Neuron (in vitro differentiated cells): ENCODE data around the gene PGLYRP2.
"Not testable (repeated sequence)": the region's sequence is repeated elsewhere in the genome, so short reads cannot be mapped to it uniquely, and the experiment has no call there.

ENCODE experiments used
- H2AFZ ChIP-seq: one replicate; pipeline ENCODE4 v1.6.1; 2013; ENCODE audit warnings: low read depth, mild to moderate bottlenecking, inconsistent platforms, low read length, moderate library complexity
- H3K27me3 ChIP-seq: one replicate; pipeline ENCODE4 v1.6.1; 2013; ENCODE audit warnings: low read length; ENCODE audit not compliant: insufficient read depth
- H3K36me3 ChIP-seq: one replicate; pipeline ENCODE4 v1.6.1; 2013; ENCODE audit warnings: low read length; ENCODE audit not compliant: insufficient read depth
- H3K4me1 ChIP-seq: one replicate; pipeline ENCODE4 v1.6.1; 2013; ENCODE audit warnings: low read length; ENCODE audit not compliant: insufficient read depth
- H3K4me3 ChIP-seq: 2 replicates; pipeline ENCODE4 v1.5.1; 2013; ENCODE audit warnings: mild to moderate bottlenecking, low read length, moderate library complexity
- H3K9me3 ChIP-seq: one replicate; pipeline ENCODE4 v1.6.1; 2013; ENCODE audit warnings: low read length

The PGLYRP2 gene

DNA sequence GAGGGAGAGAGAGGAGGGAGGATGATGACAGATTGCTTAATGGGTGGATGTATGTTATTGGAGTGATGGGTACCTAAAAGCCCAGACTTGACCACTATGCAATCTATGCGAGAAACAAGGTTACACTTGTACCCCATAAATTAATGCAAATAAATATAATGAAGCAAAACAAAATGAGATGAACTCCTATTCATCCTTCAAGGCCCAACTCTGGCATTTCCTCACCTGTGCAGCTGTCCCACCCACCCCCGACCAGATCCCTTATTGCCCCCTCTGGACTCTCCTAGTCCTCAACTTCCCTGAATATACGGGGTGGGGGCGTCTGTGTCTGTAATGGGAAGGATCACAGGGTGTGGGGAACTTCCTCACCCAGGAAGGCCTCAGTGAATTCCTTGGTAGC is 4.1 kb downstream of the PGLYRP2 start:
- Histone ChIP-seq H3K36me3 (no peaks in the 10 kb centered on the region), H3K9me3 (no peaks in the 10 kb centered on the region), H3K27me3 (peaks cover 3% of the 10 kb centered on the region), H3K4me3 (no peak overlapping the region), H3K4me1 (no peaks in the 10 kb centered on the region), H2AFZ (no peak overlapping the region)

DNA sequence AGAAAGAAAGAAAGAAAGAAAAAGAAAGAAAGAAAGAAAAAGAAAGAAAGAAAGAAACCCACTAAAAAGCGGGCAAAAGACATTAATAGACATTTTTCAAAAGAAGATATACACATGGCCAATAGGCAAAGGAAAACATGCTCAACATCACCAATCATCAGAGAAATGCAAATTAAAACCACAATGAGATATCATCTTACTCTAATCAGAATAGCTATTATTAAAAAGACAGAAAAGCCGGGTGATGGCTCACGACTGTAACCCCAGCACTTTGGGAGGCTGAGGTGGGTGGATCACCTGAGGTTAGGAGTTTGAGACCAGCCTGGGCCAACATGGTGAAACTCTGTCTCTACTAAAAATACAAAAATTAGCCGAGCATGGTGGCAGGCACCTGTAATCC is 5.5 kb downstream of the PGLYRP2 start:
- not testable (repeated sequence) for H3K9me3 ChIP-seq, H2AFZ ChIP-seq, H3K36me3 ChIP-seq, H3K4me3 ChIP-seq, H3K4me1 ChIP-seq
- H3K27me3 ChIP-seq = peaks cover 13% of the 10 kb centered on the region

DNA sequence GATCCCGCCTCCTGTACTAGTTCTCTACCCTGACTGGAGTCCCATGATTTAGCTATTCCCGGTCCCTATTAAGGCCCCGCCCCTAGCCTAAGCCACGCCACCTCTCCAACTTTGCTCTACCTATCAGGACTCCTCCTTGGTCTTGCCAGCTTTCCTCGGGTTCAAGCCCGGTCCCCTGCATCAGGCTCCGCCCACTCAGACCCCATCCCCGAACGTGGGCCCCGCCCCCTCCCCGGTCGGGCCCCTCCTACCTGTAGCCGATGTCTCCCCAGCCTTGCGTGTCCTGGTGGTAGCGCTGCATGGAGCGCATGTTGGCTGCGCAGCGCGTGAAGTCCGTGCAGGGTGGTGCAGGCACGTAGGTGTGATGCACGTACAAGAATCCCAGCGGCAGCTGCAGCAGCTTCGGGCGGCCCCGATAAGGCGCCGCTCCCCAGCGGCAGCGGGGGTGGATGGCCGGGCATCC is 7.6 kb downstream of the PGLYRP2 start:
- no peaks in the 10 kb centered on the region for H3K9me3 ChIP-seq
- H3K4me1 ChIP-seq = no peaks in the 10 kb centered on the region
- H2AFZ ChIP-seq = no peak overlapping the region
- no peak overlapping the region for H3K4me3 ChIP-seq
- H3K36me3 ChIP-seq = no peaks in the 10 kb centered on the region
- H3K27me3 ChIP-seq = peaks cover 26% of the 10 kb centered on the region

DNA sequence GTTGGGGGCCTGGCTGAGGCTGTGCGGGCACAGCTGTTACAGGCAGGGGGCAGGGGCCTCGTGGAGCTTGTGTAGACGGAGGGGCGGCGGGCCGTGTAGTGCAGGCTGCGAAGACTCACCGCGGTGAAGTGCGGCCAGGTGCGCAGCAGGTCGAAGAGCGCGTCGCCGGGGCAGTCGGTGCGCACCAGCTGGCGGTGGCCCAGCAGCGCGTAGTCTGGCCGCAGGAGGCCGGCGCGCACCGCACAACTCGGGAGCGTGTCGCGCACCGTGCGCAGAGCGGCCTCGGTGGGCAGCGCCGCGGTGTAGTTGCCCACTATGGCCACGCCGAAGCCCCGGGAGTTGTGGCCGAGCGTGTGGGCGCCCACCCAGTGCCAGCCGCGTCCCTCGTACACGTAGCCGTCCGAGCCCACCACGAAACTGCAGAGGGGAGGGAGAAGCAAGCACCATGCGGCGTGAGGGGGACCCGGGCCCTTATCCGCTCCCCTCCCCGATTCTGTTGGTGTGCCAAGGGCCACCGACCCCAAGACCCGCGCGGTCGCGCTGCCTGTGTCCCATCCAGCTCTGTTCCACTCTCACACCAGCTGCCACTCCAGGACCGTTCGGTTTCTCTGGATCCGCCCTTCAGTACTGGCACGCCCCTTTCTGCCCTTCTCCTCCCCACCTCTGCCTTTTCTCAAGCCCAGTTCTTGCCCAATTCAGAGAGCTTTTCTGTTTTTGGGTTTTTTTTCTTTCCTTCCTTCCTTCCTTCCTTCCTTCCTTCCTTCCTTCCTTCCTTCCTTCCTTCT is 9.6 kb downstream of the PGLYRP2 start:
- Histone ChIP-seq H3K4me1 (no peaks in the 10 kb centered on the region), H3K36me3 (no peaks in the 10 kb centered on the region), H3K27me3 (peaks cover 30% of the 10 kb centered on the region), H3K9me3 (no peaks in the 10 kb centered on the region), H2AFZ (no peak overlapping the region), H3K4me3 (no peak overlapping the region)

DNA sequence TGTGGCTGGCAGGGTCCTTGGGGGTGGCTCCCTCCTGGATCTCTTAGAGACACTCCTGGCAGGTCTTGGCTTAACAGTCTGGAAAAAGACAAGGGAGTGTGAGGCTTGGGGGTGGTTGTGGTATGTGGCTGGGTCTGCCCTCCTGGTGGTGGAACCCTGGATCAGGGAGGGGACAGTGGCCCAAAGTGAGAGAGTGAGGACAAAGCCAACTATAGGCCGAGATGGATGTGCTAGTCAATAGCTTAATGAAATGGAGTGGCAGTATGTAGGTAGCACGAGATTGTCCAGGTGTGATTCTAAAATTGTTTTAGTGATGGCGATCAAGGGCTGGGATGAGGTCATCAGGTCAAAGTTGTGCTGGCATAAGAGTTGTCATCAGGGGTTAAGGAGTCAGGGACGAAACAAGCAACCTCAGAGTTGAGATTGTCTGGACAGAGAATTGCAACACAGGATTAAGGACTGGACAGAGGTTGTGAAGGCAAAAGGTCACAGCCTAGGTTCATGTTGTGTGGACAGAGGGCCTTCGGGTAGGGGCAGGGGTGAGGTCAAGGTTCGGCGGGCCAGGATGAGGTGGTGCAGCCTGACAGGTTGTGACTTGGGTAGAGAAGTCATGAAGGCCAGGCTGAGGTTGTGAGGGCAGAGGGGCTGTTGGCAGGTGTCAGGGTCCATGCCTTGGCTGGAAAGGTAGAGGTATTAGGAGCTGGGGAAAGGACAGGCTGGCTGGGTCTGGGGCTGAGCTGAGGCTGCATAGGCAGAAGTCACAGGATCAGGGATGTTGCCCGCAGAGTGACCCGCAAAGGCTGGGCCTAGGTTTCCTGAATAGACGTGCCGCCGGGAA is 10.4 kb downstream of the PGLYRP2 start:
- peaks cover 36% of the 10 kb centered on the region for H3K27me3 ChIP-seq
- H3K4me1 ChIP-seq = no peaks in the 10 kb centered on the region
- no peaks in the 10 kb centered on the region for H3K9me3 ChIP-seq
- H3K4me3 ChIP-seq = no peak overlapping the region
- H2AFZ ChIP-seq = no peak overlapping the region
- no peaks in the 10 kb centered on the region for H3K36me3 ChIP-seq

DNA sequence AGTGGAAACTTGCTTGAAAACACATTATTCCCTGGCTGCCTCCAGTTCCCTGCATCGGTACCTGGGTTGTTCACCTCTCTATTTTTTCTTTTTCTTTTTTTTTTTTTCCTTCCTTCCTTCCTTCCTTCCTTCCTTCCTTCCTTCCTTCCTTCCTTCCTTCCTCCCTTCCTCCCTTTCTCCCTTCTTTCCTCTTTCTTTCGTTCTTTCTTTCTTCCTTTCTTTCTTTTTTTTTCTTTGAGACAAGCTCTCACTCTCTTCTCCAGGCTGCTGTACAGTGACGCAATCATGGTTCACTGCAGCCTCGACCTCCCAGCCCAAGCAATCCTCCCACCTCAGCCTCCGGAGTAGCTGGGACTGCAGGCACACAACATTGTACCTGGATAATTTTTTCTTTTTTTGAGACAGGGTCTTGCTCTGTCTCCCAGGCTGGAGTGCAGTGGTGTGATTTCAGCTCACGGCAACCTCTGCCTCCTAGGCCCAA is 11.5 kb downstream of the PGLYRP2 start:
- Histone ChIP-seq H2AFZ (no peak overlapping the region), H3K27me3 (peaks cover 39% of the 10 kb centered on the region), H3K4me3 (no peak overlapping the region), H3K4me1 (no peaks in the 10 kb centered on the region), H3K36me3 (no peaks in the 10 kb centered on the region), H3K9me3 (no peaks in the 10 kb centered on the region)

DNA sequence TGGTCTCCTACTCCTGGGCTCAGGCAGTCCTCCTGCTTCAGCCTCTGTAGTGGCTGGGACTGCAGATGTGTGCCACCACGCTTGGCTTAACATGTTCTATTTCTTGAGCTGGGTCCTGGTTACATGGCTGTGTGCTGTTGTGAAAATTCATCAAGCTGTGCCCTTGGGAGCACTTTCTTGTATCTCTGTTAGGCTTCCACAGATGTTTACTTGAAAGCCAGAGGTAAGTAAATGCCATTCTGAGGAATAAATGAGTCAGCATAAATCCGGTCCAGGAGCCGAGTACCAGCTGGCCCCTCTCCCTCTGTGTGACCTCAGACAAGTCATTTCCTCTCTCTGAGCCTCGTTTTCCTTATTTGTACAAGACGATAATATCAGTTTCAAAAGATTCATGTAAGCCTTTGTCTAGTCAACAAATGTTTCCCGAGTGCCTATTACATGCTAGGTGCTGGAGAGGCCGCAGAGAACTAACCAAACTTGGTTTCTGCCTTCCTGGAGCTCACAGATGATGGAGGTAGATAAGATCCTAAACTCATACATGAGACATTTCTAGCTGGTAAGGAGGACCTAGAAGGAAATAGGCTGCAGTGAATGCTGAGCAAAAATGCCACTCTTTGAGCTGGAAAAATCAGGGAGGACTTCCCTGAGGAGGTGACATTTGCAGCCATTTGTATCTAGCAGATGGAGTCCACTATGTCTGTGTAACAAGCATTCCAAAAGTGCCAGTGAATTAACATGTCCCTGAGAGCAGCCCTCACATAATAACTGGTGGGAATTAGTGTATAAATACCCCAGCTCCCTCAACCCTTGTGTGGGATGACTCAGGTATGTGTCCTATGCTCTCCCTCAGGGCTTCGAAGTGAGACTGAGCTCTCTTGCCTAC is 12.2 kb downstream of the PGLYRP2 start:
- H3K9me3 ChIP-seq = no peaks in the 10 kb centered on the region
- no peaks in the 10 kb centered on the region for H3K4me1 ChIP-seq
- no peak overlapping the region for H3K4me3 ChIP-seq
- no peaks in the 10 kb centered on the region for H3K36me3 ChIP-seq
- H3K27me3 ChIP-seq = peaks cover 39% of the 10 kb centered on the region
- no peak overlapping the region for H2AFZ ChIP-seq

DNA sequence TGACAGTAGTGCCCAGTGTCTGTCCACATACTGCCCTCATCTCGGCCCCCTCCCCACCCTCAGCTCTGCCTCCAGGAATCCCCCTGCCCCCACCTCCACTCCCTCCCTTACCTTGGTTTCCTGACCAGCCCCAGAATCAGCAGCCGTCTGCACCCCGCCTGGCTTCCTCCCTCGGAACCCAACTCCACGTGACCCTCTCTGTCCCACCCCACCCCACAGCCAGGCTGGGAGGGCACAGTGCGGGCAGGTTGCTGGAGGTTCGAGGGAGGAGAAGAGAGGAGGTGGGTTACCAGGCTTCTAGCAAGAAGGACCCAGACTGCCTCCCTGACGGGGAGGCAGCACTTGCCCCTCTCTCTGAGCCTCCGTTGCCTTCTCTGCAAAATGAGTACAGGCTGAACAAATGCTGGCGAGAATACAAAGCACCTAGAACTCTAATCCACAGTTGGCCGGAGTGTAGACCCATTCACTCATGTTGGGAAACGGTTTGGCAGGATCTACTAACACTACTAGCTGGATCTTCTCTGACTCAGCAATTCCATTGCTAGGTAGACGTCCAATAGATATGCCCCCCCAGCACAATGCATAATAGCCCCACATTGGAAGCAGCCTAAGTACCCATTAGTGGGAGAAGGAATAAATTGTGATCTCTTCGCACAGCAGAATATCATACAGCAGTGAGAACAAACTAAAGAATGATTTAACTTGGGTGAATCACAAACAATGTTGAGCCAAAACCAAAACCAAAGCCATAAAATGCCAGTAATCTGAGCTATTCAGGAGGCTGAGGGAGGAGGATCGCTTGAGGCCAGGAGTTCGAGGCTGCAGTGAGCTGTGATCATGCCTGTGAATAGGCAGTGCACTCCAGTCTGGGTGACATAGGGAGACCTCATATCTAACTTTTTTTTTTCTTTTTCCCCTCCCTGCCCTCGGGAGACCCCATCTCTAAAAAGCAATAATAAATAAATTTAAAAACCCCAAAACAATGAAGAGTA is 14.6 kb downstream of the PGLYRP2 start, which contains the start of gene RASAL3:
Gene RASAL3, minus strand, starts transcription at position 151 of the 992 bp plus-strand sequence. CDS start 186 bp downstream, outside the sequence.
- H3K9me3 ChIP-seq = no peaks in the 10 kb centered on the region
- no peak within 1 kb of the TSS for H3K4me3 ChIP-seq
- no peaks in the 10 kb centered on the region for H3K4me1 ChIP-seq
- peaks cover 55% of the 10 kb centered on the region for H3K27me3 ChIP-seq
- H3K36me3 ChIP-seq = no peaks in the 10 kb centered on the region
- no peak within 1 kb of the TSS for H2AFZ ChIP-seq

DNA sequence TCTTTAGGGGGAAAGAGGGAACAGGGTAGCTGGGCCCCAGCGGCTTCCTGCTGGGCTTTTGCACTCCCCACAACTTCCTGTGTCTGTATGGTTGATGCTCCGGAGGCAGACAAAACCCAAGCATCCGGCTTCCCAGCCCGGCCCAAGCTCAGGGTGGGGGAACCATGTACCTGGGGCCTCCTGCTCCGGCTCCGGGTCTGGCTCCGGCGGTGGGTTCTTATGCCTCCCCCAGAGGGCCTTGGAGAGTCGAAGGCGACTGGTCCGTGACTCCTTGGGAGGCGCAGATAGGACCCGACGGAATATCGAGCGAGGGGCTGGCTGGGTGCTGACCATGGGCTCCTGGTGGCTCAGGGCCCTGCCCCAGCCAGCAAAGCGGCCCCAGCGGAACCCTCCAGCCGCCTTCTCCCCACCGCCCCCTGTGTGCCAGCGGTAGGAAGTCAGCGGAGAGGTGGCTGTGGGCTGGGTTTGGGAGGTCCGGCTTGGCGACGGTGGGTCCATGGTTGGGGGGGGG is 15.4 kb downstream of the PGLYRP2 start:
- no peak overlapping the region for H3K4me3 ChIP-seq
- peaks cover 49% of the 10 kb centered on the region for H3K27me3 ChIP-seq
- H3K9me3 ChIP-seq = no peaks in the 10 kb centered on the region
- H2AFZ ChIP-seq = no peak overlapping the region
- no peaks in the 10 kb centered on the region for H3K36me3 ChIP-seq
- no peaks in the 10 kb centered on the region for H3K4me1 ChIP-seq

DNA sequence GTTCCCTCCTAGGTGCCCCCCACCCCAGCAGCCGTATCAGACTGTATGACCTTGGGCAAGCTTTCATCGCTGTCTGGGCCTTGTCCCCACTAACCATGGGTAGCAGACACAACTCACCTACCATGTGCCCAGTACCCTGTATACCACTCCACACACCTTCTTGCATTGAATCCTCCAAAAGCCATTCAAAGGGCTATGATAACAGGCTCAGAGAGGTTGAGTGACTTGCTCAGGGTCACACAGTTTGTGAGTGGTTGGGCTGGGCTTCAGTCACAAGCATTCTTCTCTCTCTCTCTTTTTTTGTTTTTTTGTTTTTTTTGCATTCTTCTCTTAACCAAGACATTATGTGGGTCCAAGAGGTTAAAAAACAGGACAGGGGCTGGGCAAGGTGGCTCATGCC is 17.6 kb downstream of the PGLYRP2 start:
- Histone ChIP-seq H3K4me3 (no peak overlapping the region), H3K4me1 (no peaks in the 10 kb centered on the region), H3K27me3 (peaks cover 54% of the 10 kb centered on the region), H3K9me3 (no peaks in the 10 kb centered on the region), H3K36me3 (no peaks in the 10 kb centered on the region), H2AFZ (no peak overlapping the region)

DNA sequence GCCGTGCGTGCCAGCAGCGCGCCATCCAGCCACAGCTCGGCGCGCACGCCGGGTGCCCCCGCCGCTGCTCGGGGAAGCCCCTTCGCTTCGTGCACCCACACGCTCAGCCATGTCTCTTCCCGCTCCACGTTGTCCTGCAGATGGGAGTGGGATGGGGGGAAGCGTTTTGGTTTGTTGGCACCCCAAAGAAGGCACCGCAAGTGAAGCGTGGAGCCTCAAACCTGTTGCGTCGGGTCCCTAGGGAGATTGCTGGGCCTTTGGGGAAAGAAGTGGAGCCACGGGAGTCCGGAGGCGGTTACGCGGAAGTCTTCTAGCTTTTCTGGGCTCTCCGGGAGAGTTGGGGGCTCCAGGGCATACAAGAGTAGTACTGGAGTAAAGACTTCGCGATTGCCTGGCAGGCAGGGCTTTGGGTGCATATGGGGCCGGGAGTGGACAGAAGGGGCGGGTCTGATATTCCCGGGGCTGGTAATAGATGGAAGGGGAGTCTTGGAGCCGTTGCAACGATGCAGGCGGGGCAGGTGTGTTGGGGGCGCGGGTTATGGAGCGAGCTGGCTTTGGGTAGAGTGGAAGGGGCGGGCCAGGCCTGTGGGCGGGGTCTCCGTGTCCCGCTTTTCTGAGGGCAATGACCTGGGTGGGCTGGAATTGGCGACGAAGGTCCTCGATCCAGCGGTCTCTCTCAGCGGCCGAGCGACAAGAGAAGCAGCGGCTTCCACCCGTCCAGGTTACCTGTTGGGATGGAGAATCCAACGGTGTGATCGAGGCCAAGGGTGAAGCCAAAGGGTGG is 21.4 kb downstream of the PGLYRP2 start:
- Histone ChIP-seq H3K4me3 (no peak overlapping the region), H3K36me3 (no peaks in the 10 kb centered on the region), H3K27me3 (peaks cover 77% of the 10 kb centered on the region), H3K4me1 (peaks cover 2% of the 10 kb centered on the region), H2AFZ (no peak overlapping the region), H3K9me3 (no peaks in the 10 kb centered on the region)
